M059J (cell line): Measurements from ENCODE around the gene AUNIP. TPM values are rescaled to one million over a fixed set of nuclear protein-coding genes. Genes with fewer than 3 reads are reported as not detected.

Experiments
- DNase-seq: peaks from one replicate; pipeline ENCODE4 v3.0.0-alpha.2; 2012; ENCODE audit warnings: low read depth
- total RNA-seq: library from RNA; depleted of rRNA; stranded (reverse); fragments of >200 nt; shearing (Covaris generic); gene quantifications from 2 replicates; pipeline ENCODE4 v1.2.3, GENCODE V29; 2014

Gene AUNIP
- total RNA-seq, 1 experiment from 2014 or later: 9.1 TPM

DNA sequence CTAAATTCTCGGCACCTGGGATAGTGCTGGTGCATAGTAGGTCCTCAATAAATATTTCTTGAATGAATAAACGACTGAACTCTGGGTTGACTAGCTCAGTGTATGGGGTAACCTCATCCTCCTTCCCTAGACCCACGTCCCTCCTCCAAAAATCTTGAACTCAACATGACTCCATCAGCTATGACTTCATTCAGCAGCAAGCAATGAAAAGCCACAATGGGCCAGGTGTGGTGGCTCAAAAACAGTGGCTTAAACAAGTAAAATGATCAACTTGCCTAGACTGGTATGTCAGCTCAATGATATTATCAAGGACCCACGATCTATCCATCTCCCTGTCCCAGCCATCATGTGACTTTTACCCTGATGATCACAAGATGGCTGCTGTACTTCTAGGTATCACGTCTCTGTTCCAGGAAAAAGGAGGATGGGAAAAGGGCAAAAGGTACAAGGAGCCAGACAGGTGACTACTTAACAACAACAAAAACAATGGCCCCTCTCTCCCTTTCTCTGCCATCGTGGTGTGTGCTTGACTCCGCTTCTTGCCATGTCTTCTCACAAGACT is 29.2 kb upstream of the AUNIP start:
- no peak for DNase-seq

DNA sequence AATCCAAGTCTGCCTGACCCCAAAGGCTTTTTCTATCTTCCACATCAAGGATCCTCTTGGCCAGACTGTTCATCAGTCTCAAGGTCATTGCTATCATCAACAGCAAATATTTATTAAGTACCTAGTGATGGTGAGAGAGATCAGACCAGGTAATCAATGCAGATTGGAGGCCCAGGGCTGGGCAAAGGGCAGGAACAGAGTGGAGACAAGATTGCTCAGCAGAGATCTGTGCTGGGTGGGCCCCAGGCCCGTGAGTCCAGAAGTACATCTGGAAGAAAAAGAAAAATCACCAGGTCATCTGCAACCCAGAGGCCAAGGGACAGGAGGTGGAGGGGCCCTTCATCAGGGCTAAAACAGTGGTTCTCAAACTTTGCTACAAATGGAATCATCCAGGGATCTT is 26.3 kb upstream of the AUNIP start:
- DNase-seq: no peak

- no peak for DNase-seq
These were observed 22.0 kb upstream of the AUNIP start for GRCh38 chr1:25881266-25881665.

DNA sequence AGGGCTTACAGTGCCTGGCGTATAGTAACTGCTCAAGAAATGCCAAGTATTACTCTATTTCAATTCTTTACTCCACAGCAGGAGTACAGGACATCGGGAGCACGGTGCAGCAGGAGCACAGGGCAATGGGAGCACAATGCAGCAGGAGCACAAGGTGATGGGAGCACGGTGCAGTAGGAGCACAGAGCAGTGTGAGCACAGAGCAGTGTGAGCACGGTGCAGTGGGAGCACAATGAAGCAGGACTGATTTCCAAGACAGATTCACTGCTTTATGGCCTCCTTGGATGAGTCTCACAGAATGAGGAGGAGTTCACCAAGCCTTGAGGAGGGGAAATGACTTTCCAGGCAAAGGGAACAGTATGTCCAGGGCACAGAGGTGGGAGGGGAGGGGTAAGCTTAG is 21.3 kb upstream of the AUNIP start:
- no peak for DNase-seq

- DNase-seq: no peak
These were observed 20.4 kb upstream of the AUNIP start for GRCh38 chr1:25879675-25880074.

DNA sequence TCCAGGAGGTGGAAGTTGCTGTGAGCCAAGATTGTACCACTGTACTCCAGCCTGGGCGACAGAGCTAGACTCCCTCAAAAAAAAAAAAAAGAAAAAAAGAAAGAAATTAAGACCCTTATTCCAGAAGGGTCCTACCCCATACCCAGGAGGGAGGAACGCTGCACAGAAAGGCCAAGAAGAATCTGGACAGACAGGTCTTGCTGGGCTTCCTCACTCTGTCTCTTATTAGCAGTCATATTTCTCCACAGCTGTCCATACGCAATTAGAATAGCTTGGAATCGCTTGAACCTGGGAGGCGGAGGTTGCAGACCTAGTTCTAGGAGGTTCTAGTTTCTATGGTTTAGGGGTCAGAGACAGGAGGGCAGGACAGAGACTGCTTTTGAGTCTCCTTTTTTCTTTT is 19.4 kb upstream of the AUNIP start:
- no peak for DNase-seq

DNA sequence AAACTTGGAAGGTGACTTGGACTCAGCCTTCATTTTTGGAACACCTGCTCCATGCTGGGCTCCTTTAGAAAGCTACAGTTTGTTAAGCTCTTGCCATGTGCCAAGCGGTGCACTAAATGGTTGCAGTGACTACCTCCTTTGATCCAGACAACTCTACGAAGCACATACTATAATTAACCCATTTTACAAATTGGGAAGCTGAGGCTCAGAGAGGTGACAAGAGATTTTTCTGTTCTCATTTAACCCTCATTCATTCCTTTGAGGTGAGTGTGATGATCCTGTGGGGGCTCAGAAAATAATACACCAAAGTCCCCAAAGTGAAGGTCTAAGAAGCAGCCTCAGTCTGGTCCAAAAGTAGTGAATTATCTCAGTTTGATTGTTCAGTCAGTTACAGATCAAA is 17.9 kb upstream of the AUNIP start:
- no peak for DNase-seq

- no peak for DNase-seq
These were observed 17.4 kb upstream of the AUNIP start for GRCh38 chr1:25876693-25877077.

DNA sequence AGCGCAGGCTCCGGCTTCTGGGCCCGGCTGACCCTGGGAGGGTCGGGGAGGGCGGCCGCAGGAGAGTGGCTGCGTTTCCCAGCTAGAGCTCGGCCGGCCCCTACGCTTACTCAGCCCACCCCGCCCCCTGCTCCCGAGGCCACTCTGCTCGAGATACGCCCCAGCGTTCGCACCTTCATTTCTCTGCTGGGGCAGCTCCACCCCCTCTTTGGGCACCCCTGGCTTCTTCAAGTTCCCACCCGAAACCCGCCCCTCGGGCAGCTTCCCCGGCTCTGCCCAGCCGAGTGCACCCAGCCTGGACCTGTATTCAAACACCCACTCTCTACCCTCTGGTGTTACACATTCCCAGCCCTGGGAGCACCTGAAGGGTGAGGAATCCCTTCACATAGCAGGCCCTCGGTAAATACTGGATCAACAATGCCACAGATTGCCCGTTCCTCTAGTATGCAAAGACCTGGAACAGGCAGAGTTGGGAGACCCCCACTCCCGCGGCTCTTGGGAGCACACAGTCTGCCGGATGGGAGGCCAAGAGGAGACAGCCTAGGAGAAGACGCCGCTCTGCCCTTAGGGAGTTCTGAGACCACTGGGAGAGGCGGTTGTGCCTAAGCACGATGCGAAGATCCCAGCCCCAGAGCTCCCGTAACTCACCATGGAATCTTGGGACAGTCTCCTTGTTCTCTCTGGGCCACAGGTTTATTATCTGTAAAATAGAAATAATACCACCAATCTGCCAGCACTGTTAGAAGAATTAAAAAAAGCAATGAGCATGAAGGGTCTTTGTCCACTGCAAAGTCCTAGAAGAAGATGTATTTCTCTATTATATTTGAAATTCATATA is 16.8 kb upstream of the AUNIP start:
- DNase-seq: no peak

DNA sequence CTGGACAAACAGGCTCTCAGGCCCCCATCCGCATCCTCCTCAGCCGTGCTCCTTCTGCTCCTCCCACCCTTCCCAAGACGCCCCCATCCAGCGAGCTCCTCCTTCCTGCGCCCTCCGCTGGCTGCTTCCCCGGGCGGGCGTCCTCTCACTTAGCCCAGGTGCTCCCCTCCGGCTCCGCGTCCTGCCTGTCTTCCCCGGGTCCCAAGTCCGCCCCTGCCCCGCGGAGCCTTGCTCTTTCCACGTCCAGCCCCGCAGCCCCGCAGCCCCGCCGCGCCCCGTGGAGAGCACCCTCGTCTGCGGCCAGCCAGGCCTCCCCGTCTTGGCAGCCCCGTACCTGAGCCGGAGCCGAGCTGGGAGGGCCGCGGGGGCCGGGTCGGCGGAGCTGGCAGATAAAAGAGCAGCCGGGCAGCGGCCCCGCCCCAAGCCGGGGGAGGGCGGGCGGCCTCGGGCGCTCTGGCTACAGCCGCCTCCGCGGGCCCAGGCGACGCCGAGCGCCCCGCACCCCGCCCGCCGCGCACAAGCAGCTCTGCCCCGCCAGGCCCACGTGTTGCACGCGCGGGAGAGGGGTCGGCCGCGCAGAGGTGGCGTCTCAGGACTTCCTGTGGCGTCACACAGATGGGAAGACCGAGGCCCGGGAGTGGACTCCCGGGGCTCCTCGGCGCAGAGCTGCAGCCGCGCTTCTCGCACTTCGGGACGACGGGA is 16.0 kb upstream of the AUNIP start, which contains the start of gene PAQR7:
Gene PAQR7 (minus strand): TSS at position 555 of the 702 bp plus-strand sequence. CDS start 11,869 bp downstream, outside the sequence.
- peak; percentile 72 for DNase-seq

GRCh38 chr1:25874635-25875153 is 15.4 kb upstream of the AUNIP start:
- DNase-seq: no peak

- no peak for DNase-seq
These were observed 15.0 kb upstream of the AUNIP start for GRCh38 chr1:25874209-25874608.

- DNase-seq: peak; percentile 71
These were observed 13.9 kb upstream of the AUNIP start for GRCh38 chr1:25873120-25873519.

GRCh38 chr1:25872713-25873112 is 13.5 kb upstream of the AUNIP start:
- DNase-seq: no peak

DNA sequence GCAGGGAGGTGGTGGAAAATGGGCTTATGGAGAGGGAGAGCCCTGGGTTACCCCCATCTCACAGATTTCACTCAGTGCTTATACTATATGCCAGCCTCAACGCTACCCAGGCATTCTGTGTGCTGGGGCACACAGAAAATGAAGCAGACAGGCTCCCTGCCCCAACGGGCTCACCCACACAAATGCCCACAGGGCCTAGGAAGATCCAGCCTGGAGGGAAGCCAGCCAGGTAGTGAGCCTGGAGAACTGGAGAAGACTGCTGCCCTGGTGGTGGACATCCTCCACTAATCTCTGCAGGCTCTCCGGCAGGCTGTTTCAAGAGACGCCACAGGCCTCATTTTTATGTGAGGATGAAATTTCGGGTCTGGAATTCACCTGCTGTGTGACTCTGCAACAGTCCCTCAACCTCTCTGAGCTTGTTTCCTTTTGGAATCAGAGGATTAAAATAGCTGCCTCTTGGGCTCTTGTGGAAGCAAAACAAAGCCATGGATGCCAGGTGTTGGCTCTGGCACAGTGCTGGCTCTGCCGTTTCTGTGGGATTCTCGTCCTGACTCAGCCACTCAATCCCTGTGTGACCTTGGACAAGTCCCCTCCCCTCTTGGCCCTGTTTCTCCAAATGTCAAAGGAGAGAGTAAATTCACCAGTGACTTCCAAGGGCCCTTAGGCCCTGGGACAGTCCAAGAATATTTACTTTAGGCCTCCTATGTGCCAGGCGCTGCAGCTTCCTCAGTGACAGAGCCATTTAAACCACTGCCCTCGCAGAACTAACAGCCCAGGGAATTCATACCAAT is 12.6 kb upstream of the AUNIP start:
- DNase-seq: no peak

DNA sequence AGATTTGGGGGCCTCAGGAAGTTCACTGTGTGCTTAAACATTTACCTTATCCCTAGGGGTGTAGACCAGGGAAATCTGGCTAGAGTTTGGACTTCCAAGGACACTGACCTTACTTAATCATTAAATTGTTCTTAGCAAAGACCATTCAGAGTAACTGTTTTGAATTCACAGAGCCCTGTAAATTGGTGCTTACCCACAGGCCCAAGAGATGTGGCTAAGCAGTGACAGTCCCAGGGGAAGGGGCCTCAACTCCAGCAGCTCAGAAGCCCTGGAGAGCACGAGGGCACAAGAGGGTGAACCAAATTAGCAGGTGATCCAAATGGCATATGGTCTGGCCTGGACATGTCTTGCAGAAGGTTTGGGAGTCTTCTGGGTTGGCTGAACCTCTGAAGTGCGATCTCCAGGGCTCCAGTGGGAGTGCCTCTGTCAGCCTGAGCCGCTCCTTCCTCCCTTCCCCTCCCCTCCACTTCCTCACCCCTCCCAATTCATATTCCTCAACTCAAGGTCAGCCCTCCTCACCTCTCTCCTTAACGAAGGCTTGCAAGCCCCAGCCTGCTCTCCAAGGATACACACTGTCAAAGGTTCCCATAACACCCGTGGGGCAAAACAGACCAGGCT is 11.9 kb upstream of the AUNIP start:
- no peak for DNase-seq

DNA sequence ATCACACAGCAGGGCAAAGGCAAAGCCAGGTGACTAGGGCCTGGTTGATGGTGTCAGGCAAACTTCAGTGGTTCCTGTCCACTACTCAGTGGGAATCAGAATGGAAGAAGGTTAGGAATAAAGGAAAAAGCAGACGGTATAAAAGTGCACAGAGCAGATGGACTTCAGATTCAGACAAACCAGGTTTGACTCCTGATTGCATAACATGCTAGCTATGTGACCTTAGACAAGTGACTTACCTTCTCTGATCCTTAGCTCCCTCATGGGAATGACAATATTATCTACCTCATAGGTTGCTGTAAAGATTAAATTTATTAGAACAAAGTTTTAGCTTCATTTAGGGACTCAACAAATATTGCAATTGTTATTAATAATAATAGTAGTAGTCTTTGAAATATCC is 11.4 kb upstream of the AUNIP start:
- no peak for DNase-seq

- no peak for DNase-seq
These were observed 10.8 kb upstream of the AUNIP start for GRCh38 chr1:25869909-25870606.

GRCh38 chr1:25867210-25867991 is 8.1 kb upstream of the AUNIP start:
- DNase-seq: no peak

DNA sequence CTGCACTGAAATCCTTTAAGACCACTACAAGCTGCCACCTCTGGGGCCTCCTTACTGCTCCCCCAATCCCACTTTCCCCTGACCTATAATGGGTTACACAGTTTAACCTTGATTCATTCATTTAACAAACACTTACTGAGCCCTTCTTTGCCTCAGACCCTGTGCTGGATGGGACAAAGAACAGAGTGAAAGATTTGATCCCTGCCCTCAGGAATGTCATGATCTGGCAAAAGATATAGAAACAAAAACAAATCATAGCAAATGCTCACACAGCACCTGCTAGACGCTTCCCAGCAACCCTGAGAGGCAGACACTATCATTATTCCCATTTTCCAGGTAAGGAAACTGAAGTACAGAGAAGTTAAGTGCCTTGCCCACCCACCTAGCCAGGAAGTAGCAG is 7.0 kb upstream of the AUNIP start:
- DNase-seq: no peak
